BJ (cell line): Measurements from ENCODE around the gene RBMS1. TPM values are rescaled to one million over a fixed set of nuclear protein-coding genes. Genes with fewer than 3 reads are reported as not detected.
A peak's percentile ranks its signal among the peaks of the same experiment; 100 is the strongest.

ENCODE experiments used
- CTCF ChIA-PET: fragments of 350-600 bp; formaldehyde crosslinking; extraction: SDS; loops from one replicate; lab custom pipeline; 2021; ENCODE audit warnings: antibody characterized with exemption, inconsistent platforms; lab: Yijun Ruan, JAX
- POLR2A ChIA-PET: fragments of 300-600 bp; sonication (Branson Sonifier 250); formaldehyde crosslinking; extraction: SDS; loops from one replicate; lab custom pipeline; 2021; ENCODE audit warnings: antibody characterized with exemption; lab: Charles Lee
- DNase-seq: peaks from one replicate; pipeline ENCODE4 v3.0.0-alpha.2; 2011; ENCODE audit warnings: low read depth
- H3K27me3 ChIP-seq: 2 replicates; pipeline ENCODE4 v1.6.0; 2011; ENCODE audit warnings: low read length; ENCODE audit not compliant: control insufficient read depth, insufficient read depth
- H3K36me3 ChIP-seq: 2 replicates; pipeline ENCODE4 v1.5.1; 2011; ENCODE audit warnings: low read length; ENCODE audit not compliant: control insufficient read depth, insufficient read depth
- H3K4me3 ChIP-seq: 2 replicates; pipeline ENCODE4 v1.5.1; 2011; ENCODE audit warnings: low read depth, mild to moderate bottlenecking, control low read depth, low read length
- polyA plus RNA-seq: library from polyadenylated mRNA; depleted of rRNA; stranded (reverse); fragments of >200 nt; gene quantifications from 2 replicates; pipeline ENCODE4 v1.2.3, GENCODE V29; 2011
- TF ChIP-seq, protein P1 (sequence below): IDR thresholded peaks from 2 replicates; pipeline ENCODE4 v1.5.1; 2011; ENCODE audit warnings: low read depth, mild to moderate bottlenecking, control low read depth, inconsistent platforms, low read length, moderate library complexity; ENCODE audit not compliant: insufficient read depth

RBMS1 gene
- polyA plus RNA-seq, 1 experiment: 80.1 TPM

GRCh38 chr2:160283675-160284074 lies 209.9 kb downstream of the RBMS1 start:
- ChIA-PET POLR2A (no interaction called here), CTCF (interaction anchor here (1.4 kb wide), 2 partner anchors 13 to 69 kb away, joined by 3 to 4 read pairs; no protein-coding TSS in a partner anchor)
- DNase-seq: no peak
- peaks cover 5% of the 10 kb centered on the region for H3K36me3 ChIP-seq
- TF ChIP-seq, protein P1, sequence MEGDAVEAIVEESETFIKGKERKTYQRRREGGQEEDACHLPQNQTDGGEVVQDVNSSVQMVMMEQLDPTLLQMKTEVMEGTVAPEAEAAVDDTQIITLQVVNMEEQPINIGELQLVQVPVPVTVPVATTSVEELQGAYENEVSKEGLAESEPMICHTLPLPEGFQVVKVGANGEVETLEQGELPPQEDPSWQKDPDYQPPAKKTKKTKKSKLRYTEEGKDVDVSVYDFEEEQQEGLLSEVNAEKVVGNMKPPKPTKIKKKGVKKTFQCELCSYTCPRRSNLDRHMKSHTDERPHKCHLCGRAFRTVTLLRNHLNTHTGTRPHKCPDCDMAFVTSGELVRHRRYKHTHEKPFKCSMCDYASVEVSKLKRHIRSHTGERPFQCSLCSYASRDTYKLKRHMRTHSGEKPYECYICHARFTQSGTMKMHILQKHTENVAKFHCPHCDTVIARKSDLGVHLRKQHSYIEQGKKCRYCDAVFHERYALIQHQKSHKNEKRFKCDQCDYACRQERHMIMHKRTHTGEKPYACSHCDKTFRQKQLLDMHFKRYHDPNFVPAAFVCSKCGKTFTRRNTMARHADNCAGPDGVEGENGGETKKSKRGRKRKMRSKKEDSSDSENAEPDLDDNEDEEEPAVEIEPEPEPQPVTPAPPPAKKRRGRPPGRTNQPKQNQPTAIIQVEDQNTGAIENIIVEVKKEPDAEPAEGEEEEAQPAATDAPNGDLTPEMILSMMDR: no peak
- H3K27me3 ChIP-seq: no peaks in the 10 kb centered on the region
- no peak overlapping the region for H3K4me3 ChIP-seq

GRCh38 chr2:160282063-160282580 lies 211.5 kb downstream of the RBMS1 start:
- no peak for DNase-seq
- ChIA-PET POLR2A (no interaction called here), CTCF (interaction anchor here (1.1 to 1.5 kb wide), 5 partner anchors 9 to 712 kb away, joined by 3 to 6 read pairs (median 4); no protein-coding TSS in a partner anchor)
- H3K36me3 ChIP-seq: peaks cover 7% of the 10 kb centered on the region
- no peak overlapping the region for H3K4me3 ChIP-seq
- no peaks in the 10 kb centered on the region for H3K27me3 ChIP-seq
- TF ChIP-seq, protein P1: no peak

DNA sequence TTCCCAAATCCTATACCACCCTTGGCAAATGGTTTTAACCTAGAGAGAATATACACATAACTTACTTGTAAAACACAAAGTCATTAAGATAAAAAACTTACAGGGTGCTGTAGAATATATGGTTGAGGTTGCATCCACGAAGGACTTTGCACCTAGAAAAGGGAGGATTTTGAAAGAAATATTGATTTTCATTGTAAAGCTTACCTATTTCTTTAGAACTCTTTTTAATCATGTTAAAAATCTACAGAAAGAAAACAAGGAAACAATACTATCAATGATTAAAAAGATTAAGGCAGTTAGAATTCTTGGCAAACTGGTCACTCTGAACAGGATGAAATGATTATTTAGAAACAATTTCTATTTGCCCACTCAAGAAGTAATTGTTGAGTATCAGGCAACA lies 212.4 kb downstream of the RBMS1 start:
- CTCF ChIA-PET: interaction anchor here (0.7 to 1.5 kb wide), 3 partner anchors 9 to 11 kb away, joined by 3 to 6 read pairs (median 4); no protein-coding TSS in a partner anchor
- no peak for DNase-seq
- Histone ChIP-seq H3K4me3 (no peak overlapping the region), H3K27me3 (no peaks in the 10 kb centered on the region), H3K36me3 (peaks cover 13% of the 10 kb centered on the region)
- POLR2A ChIA-PET: no interaction called here
- TF ChIP-seq, protein P1: no peak

DNA sequence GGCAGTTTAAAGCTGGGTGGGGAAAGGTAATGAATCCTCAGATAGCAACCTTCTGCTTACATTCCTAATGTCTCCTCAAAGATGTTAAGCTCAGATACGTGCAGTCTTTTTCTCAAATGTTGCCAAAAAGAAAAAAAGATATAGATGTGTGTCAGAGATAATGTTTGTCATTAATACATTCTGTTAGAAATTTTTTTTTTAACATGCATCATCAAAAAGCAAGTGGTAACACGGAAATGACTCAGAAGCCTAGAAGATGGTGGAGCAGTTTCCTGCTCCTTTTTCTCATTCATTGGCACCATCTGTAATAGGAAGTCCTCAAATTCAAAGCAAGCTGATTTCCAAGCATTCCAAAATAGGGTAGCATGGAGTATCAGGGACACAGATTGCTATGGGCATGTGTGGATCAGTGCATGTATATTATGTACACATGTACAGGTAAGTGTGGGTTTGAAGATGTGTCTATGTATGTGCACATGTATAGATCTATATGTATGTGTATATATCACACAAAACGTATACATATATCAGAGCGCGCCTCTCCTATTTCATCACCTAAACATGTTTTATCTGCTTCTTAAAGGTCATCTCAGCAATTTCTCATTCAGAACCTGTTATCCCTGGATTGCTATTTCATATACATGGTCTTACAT lies 213.7 kb downstream of the RBMS1 start:
- no peak for DNase-seq
- POLR2A ChIA-PET: interaction anchor here (0.8 kb wide), 1 partner anchor 9 kb away, joined by 4 read pairs; no protein-coding TSS in a partner anchor

GRCh38 chr2:160278879-160279177 lies 214.8 kb downstream of the RBMS1 start:
- no peak for DNase-seq
- POLR2A ChIA-PET: no interaction called here
- Histone ChIP-seq H3K36me3 (peaks cover 12% of the 10 kb centered on the region), H3K4me3 (no peak overlapping the region), H3K27me3 (no peaks in the 10 kb centered on the region)
- CTCF ChIA-PET: interaction anchor here (1.2 kb wide), 1 partner anchor 785 kb away, joined by 3 read pairs; no protein-coding TSS in a partner anchor
- TF ChIP-seq, protein P1: peak; percentile 54; the same call in 1 of the 2 replicates

More for the DNA sequence above, 213.7 kb downstream of the RBMS1 start:
- TF ChIP-seq, protein P1: no peak
- no peak overlapping the region for H3K4me3 ChIP-seq
- CTCF ChIA-PET: interaction anchor here (0.8 to 1.1 kb wide), 2 partner anchors 11 to 724 kb away, joined by 3 read pairs; no protein-coding TSS in a partner anchor
- H3K36me3 ChIP-seq: peaks cover 13% of the 10 kb centered on the region
- no peaks in the 10 kb centered on the region for H3K27me3 ChIP-seq
